HG02623 (cell line): ENCODE measurements around the gene PLCH2.

Experiments
- ATAC-seq: cut with Tn5 transposase; IDR thresholded peaks from one replicate; pipeline ENCODE4 v1.9.1; 2021; ENCODE audit warnings: moderate library complexity; ENCODE audit not compliant: unreplicated experiment

Gene PLCH2

GRCh38 chr1:2496746-2497145 is 20.7 kb downstream of the PLCH2 start:
- no peak for ATAC-seq

DNA sequence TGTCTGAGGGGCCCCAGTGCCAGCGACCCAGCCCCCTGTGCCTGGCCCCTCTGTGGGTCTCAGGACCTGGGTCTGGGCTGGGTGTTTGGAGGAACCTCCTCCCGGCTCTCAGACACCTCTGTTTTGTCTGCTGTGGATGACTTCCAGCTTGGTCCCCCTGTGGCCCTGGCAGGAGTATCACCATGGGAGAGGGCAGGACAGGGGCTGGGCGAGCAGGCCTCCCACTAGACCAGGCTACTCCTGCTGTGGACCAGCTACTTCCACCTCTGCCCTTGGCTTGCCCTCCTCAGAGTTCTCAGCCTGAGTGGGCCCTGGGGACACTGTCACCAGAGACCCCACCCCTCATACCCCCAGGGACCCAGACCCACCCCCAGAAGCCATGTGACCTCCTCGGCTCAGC is 21.8 kb downstream of the PLCH2 start:
- no peak for ATAC-seq

DNA sequence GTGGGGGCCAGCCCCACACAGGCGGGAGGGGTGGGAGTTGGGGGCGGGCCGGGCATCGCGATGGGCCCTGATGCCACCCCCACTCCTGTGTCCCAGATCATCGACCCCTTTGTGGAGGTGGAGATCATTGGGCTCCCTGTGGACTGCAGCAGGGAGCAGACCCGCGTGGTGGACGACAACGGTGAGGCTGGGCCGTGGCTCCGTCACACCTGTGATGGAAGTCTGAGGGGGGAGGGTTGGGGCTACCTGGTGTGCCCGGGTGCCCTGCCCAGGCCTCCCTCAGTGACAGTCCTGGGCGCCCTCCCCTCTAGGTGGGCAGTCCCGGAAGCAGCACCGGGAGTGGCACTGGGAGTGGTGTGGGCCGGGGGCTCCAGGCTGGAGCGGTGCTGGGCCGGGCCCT is 22.6 kb downstream of the PLCH2 start:
- ATAC-seq: no peak

GRCh38 chr1:2499260-2499659 is 23.2 kb downstream of the PLCH2 start:
- ATAC-seq: no peak

DNA sequence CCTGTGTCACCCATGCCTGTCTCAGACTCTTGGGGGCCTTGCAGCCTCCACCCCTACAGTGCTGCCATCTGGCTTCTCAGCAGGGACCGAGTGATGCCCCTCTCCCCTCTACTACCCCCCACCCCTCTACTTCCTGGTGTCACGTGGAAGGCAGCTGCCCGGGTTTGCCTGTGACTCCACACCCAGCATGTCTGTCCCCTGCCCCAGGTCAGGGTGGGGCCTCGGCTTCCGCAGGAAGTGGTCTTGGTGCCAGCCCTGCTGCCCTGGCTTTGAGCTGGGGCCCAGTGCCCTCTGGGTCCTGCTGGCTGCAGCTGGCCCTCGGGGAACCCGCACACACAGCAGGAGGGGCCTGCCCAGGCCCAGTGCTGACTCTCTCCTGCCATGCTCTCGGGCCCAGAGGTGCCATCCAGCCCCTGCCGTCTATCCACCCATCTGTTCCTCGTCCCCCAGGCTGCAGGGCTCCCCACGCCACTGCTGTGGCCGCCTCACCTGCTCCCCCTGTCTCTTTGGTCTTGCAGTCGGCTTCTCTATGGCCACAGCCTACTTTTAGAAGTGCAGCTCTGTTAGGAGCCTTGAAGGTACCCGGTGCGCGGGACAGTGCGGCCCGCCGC is 24.0 kb downstream of the PLCH2 start:
- no peak for ATAC-seq

GRCh38 chr1:2501041-2501819 is 25.1 kb downstream of the PLCH2 start:
- no peak for ATAC-seq

DNA sequence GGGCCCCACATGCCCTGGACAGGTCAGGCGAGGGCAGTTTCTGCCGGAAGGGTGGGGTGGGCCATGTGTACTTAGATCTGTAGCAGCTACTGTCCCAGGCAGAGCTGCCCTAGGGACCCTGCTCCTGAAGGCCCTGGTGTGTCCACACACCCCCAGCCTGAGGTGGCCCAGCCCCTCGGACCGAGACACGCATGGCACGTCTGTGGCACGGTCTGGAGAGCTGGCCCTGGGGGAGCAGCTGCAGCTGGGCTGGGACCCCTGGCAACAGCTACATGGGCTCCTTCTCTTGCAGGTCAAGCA is 25.7 kb downstream of the PLCH2 start:
- no peak for ATAC-seq

DNA sequence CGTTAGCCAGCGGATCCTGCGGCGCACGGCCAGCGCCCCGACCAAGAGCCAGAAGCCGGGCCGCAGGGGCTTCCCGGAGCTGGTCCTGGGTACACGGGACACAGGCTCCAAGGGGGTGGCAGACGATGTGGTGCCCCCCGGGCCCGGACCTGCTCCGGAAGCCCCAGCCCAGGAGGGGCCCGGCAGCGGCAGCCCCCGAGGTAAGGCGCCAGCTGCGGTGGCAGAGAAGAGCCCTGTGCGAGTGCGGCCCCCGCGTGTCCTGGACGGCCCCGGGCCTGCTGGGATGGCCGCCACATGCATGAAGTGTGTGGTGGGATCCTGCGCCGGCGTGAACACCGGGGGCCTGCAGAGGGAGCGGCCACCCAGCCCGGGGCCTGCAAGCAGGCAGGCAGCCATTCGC is 26.1 kb downstream of the PLCH2 start:
- ATAC-seq: no peak

- ATAC-seq: no peak
Measured at GRCh38 chr1:2502661-2503553, 26.8 kb downstream of the PLCH2 start.

DNA sequence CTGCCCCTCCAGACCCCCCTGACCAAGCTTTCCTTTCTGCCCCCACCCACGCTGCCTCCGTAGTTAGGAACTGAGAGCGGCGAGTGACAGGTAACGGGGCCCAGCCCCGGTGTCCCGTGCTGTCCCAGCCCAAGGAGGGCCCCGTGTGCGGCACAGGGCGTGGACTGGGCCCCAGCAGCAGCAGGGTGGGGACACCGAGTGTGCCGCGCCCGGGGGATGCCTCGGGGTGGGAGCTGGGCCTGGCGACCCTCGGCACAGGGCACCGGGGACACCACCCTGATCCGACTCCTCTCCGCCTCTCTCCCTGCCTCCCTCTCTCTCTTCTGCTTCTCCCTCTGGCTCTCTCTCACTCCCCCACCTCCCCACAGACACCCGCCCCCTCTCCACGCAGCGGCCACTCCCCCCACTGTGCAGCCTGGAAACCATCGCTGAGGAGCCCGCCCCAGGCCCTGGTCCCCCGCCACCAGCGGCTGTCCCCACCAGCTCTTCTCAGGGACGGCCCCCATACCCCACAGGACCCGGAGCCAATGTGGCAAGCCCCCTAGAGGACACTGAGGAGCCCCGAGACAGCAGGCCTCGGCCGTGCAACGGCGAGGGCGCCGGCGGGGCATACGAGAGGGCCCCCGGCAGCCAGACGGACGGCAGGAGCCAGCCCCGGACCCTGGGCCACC is 27.6 kb downstream of the PLCH2 start:
- no peak for ATAC-seq

- ATAC-seq: no peak
Measured at GRCh38 chr1:2504225-2504948, 28.3 kb downstream of the PLCH2 start.

DNA sequence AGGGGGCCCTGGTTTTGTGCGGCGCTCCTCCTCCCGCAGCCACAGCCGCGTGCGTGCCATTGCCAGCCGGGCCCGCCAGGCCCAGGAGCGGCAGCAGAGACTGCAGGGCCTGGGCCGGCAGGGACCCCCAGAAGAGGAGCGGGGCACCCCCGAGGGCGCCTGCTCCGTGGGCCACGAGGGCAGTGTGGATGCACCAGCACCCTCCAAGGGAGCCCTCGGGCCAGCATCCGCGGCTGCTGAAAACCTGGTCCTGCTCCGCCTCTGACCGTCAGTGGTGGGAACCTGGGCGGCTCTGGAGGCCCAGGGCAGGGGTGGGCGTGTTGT is 28.8 kb downstream of the PLCH2 start:
- no peak for ATAC-seq

- no peak for ATAC-seq
Measured at GRCh38 chr1:2505461-2505994, 29.4 kb downstream of the PLCH2 start.

GRCh38 chr1:2506007-2506860 is 30.1 kb downstream of the PLCH2 start:
- no peak for ATAC-seq

- ATAC-seq: no peak
Measured at GRCh38 chr1:2506901-2507565, 30.9 kb downstream of the PLCH2 start.

GRCh38 chr1:2507744-2508155 is 31.7 kb downstream of the PLCH2 start:
- no peak for ATAC-seq

DNA sequence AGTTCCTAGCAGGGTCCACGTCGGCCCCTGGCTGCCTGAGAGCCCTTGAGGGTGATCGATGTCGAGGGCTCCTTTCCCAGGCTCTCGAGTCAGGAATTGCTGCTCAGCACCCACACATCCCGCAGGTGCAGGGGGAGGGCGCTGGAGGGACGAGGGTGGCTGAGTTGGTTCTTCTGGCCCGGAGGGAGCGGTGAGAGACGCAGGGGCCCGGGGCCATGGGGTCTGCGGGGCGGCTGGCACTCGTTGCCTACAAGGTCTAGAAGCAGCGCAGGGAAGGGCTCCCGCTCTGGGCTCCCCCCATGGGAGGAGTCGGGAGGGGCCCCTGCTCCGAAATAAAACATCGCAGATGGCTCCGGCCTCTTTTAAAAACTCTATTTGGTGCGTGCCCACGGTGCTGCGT is 32.1 kb downstream of the PLCH2 start:
- no peak for ATAC-seq

- ATAC-seq: no peak
Measured at GRCh38 chr1:2508751-2509150, 32.7 kb downstream of the PLCH2 start.

- ATAC-seq: no peak
Measured at GRCh38 chr1:2509589-2509988, 33.5 kb downstream of the PLCH2 start.
